CD4-positive, alpha-beta T cell treated with Interleukin-6 for 4 hours (primary cell): ENCODE results near the gene GTSE1.

Experiments
- DNase-seq: peaks from one replicate; pipeline ENCODE4 v3.0.0-alpha.2; 2020; ENCODE audit warnings: mixed read lengths

Gene GTSE1

GRCh38 chr22:46275455-46276122, 21.1 kb upstream of the GTSE1 start:
- DNase-seq: no peak

GRCh38 chr22:46276563-46276962, 20.1 kb upstream of the GTSE1 start:
- DNase-seq: no peak

- no peak for DNase-seq
Observed at GRCh38 chr22:46278656-46279645, 17.7 kb upstream of the GTSE1 start.

- DNase-seq: no peak
Observed at GRCh38 chr22:46280063-46280817, 16.4 kb upstream of the GTSE1 start.

- DNase-seq: no peak
Observed at GRCh38 chr22:46280999-46281623, 15.6 kb upstream of the GTSE1 start.

- DNase-seq: no peak
Observed at GRCh38 chr22:46281866-46282678, 14.6 kb upstream of the GTSE1 start.

GRCh38 chr22:46286006-46286405, 10.7 kb upstream of the GTSE1 start:
- no peak for DNase-seq

GRCh38 chr22:46286941-46287872, 9.5 kb upstream of the GTSE1 start:
- DNase-seq: no peak

- peak; percentile 6 for DNase-seq
Observed at GRCh38 chr22:46287873-46288751, 8.6 kb upstream of the GTSE1 start.

- DNase-seq: no peak
Observed at GRCh38 chr22:46288846-46289243, 7.8 kb upstream of the GTSE1 start.

- no peak for DNase-seq
Observed at GRCh38 chr22:46289244-46289891, 7.3 kb upstream of the GTSE1 start.

GRCh38 chr22:46290121-46290842, 6.4 kb upstream of the GTSE1 start:
- DNase-seq: no peak

- no peak for DNase-seq
Observed at GRCh38 chr22:46290843-46291785, 5.6 kb upstream of the GTSE1 start.

- no peak for DNase-seq
Observed at GRCh38 chr22:46292173-46292572, 4.5 kb upstream of the GTSE1 start.

- DNase-seq: no peak
Observed at GRCh38 chr22:46292732-46293131, 3.9 kb upstream of the GTSE1 start.

GRCh38 chr22:46293577-46294260, 3.0 kb upstream of the GTSE1 start:
- peak; percentile 17 for DNase-seq

- no peak for DNase-seq
Observed at GRCh38 chr22:46294784-46295183, 1.9 kb upstream of the GTSE1 start.
